ENCODE measurements around the gene PIGP. TPM values are rescaled to one million over a fixed set of nuclear protein-coding genes. Genes with fewer than 3 reads are reported as not detected.
"Not testable (repeated sequence)": the region's sequence is repeated elsewhere in the genome, so short reads cannot be mapped to it uniquely, and the experiment has no call there.

Gene PIGP
- 10 to 100 TPM; 34.5 to 42.5 (median 37.8) TPM for total RNA-seq
- polyA plus RNA-seq, result 50.8 TPM
- long read RNA-seq, donor 1, full-length matches to known transcripts, result 22 of 31 reads
- long read RNA-seq, donor 1, partial matches to known transcripts, result 4 of 31 reads
- long read RNA-seq, donor 1, other reads (novel, unspliced or antisense), result 5 of 31 reads
- long read RNA-seq, donor 2, full-length matches to known transcripts, result 17 of 22 reads
- long read RNA-seq, donor 2, partial matches to known transcripts, result 1 of 22 reads
- long read RNA-seq, donor 2, other reads (novel, unspliced or antisense), result 4 of 22 reads
- long read RNA-seq, donor 3, full-length matches to known transcripts, result 15 of 26 reads
- long read RNA-seq, donor 3, partial matches to known transcripts, result 4 of 26 reads
- long read RNA-seq, donor 3, other reads (novel, unspliced or antisense), result 7 of 26 reads
- long read RNA-seq, donor 4, full-length matches to known transcripts, result 15 of 20 reads
- long read RNA-seq, donor 4, partial matches to known transcripts, result 2 of 20 reads
- long read RNA-seq, donor 4, other reads (novel, unspliced or antisense), result 3 of 20 reads

DNA sequence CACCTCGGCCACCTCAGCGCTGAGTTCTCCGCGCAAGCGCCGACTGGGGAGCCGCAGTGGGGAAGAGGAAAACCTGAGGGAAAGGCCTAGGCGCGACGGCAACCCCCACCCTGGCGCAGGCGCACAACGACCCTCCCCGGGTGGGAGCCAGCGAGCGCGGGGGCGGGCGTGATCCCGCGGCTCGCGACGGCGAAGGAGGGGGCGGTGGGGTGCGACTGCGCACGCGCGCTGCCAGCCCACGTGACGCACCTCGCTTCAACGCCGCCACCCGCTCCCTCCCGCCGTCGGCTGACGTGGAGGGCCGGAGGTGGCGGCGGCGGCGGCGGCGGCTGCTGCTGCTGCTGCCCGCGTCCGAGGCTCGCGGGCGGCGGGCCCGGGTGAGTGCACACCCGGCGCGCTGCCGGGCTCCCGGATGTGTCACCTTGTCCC is at the start of gene PIGP, which contains the start of gene TTC3:
TSS of gene PIGP (minus strand) at position 84 of the 429 bp plus-strand sequence. CDS start 556 bp downstream, outside the sequence.
TSS of gene TTC3 (plus strand) at position 267 of the 429 bp plus-strand sequence. CDS start 14,004 bp downstream, outside the sequence.
- Histone ChIP-seq H3K9me3 (ENCODE audit: control insufficient read depth, low read length) (no peaks in the 10 kb centered on the region), H3K4me1 (ENCODE audit: control insufficient read depth, insufficient read depth, low read length) (peaks cover 3% of the 10 kb centered on the region), H3K27me3 (ENCODE audit: control insufficient read depth, insufficient read depth) (no peaks in the 10 kb centered on the region), H3K4me3 (ENCODE audit: low read length) (peak within 1 kb of the TSS; percentile 56), H3K27ac (ENCODE audit: low read length) (peak within 1 kb of the TSS; percentile 86)
- WGBS, result under 1% methylated on average over 61 of the region's 61 CpGs
- ATAC-seq, result peak; percentile 91 to 93
- peak; percentile 96 to 99 (median 98) for DNase-seq
- intact Hi-C loops (cut with DNase I), result no loop called here

DNA sequence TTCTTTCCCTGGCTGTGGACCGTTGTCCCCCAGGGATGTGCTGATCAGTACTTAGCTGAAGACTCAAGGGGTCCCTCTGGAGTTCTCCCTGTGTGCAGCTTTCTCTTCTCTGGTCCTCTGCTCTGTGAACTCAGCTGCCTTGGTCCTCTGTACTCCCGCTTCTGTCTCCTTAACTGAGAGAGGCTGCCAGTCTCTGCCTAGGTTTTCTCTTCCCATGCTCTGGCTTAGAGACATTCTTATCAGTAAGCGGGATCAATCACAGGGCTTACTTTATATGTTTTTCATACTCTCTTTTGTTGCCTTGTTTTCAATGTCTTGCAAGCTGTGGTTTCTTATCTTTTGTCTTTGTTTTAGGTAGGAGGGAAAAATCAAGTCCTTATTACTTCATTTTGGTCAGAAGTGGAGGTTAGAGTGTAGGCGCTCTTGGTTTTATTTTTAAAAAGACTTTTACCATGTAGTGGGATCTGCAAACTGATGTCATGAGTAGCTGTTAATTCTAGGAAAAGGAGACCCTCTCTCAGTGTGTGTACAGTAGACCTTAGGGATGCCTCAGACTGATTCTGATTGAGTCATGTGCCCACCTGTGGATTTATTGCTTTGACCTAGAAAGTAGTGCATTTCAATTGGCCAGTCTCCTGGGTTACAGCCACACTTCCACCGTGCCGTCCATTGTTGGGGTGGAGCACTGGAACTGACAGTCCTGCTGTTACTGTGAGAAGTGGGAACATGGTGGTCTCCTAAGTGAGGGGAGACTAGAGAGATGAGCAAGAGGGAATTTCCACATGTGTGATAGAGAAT is 46.7 kb upstream of the PIGP start:
- H3K9me3 ChIP-seq (ENCODE audit: control insufficient read depth, low read length), result no peaks in the 10 kb centered on the region
- no peaks in the 10 kb centered on the region for H3K27me3 ChIP-seq (ENCODE audit: control insufficient read depth, insufficient read depth)
- DNase-seq, result no peak
- H3K4me3 ChIP-seq (ENCODE audit: low read length), result no peak overlapping the region
- ATAC-seq, result peak in 1 of 2 donors; percentile 55
- no peak overlapping the region for H3K27ac ChIP-seq (ENCODE audit: low read length)
- intact Hi-C loops (cut with DNase I), result no loop called here
- H3K4me1 ChIP-seq (ENCODE audit: control insufficient read depth, insufficient read depth, low read length), result no peaks in the 10 kb centered on the region
- WGBS, result 74% methylated on average over 6 of the region's 6 CpGs

- Histone ChIP-seq H3K27me3 (ENCODE audit: control insufficient read depth, insufficient read depth) (no peaks in the 10 kb centered on the region), H3K4me1 (ENCODE audit: control insufficient read depth, insufficient read depth, low read length) (no peaks in the 10 kb centered on the region), H3K9me3 (ENCODE audit: control insufficient read depth, low read length) (no peaks in the 10 kb centered on the region), H3K4me3 (ENCODE audit: low read length) (no peak overlapping the region), H3K27ac (ENCODE audit: low read length) (no peak overlapping the region)
- intact Hi-C loops (cut with DNase I), result no loop called here
- no peak for ATAC-seq
- 0% methylated on average over 1 of the region's 1 CpG for WGBS
- no peak for DNase-seq
Observed at GRCh38 chr21:37118187-37118826, 45.4 kb upstream of the PIGP start.

- Histone ChIP-seq H3K27ac (ENCODE audit: low read length) (no peak overlapping the region), H3K27me3 (ENCODE audit: control insufficient read depth, insufficient read depth) (no peaks in the 10 kb centered on the region), H3K4me3 (ENCODE audit: low read length) (no peak overlapping the region), H3K9me3 (ENCODE audit: control insufficient read depth, low read length) (no peaks in the 10 kb centered on the region), H3K4me1 (ENCODE audit: control insufficient read depth, insufficient read depth, low read length) (no peaks in the 10 kb centered on the region)
- DNase-seq (no peak), ATAC-seq (no peak)
- intact Hi-C loops (cut with DNase I), result no loop called here
Observed at GRCh38 chr21:37117204-37117603, 44.3 kb upstream of the PIGP start.

- intact Hi-C loops (cut with DNase I); ATAC-seq; H3K27me3 ChIP-seq (ENCODE audit: control insufficient read depth, insufficient read depth); H3K4me3 ChIP-seq (ENCODE audit: low read length); H3K9me3 ChIP-seq (ENCODE audit: control insufficient read depth, low read length); H3K4me1 ChIP-seq (ENCODE audit: control insufficient read depth, insufficient read depth, low read length); H3K27ac ChIP-seq (ENCODE audit: low read length); DNase-seq: not testable (repeated sequence)
- WGBS, result 94% methylated on average over 2 of the region's 2 CpGs
Observed at GRCh38 chr21:37116459-37116858, 43.6 kb upstream of the PIGP start.

- H3K27ac ChIP-seq (ENCODE audit: low read length); ATAC-seq; DNase-seq; H3K4me1 ChIP-seq (ENCODE audit: control insufficient read depth, insufficient read depth, low read length); H3K4me3 ChIP-seq (ENCODE audit: low read length); H3K27me3 ChIP-seq (ENCODE audit: control insufficient read depth, insufficient read depth); intact Hi-C loops (cut with DNase I); H3K9me3 ChIP-seq (ENCODE audit: control insufficient read depth, low read length): not testable (repeated sequence)
- 96% methylated on average over 1 of the region's 3 CpGs for WGBS
Observed at GRCh38 chr21:37114301-37114700, 41.4 kb upstream of the PIGP start.

DNA sequence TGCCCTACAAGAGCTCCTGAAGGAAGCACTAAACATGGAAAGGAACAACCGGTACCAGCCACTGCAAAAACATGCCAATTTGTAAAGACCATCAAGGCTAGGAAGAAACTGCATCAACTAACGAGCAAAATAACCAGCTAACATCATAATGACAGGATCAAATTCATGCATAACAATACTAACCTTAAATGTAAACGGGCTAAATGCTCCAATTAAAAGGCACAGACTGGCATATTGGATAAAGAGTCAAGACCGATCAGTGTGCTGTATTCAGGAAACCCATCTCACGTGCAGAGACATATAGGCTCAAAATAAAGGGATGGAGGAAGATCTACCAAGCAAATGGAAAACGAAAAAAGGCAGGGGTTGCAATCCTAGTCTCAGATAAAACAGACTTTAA is 38.2 kb upstream of the PIGP start:
- H3K27me3 ChIP-seq (ENCODE audit: control insufficient read depth, insufficient read depth); H3K4me3 ChIP-seq (ENCODE audit: low read length); intact Hi-C loops (cut with DNase I); H3K4me1 ChIP-seq (ENCODE audit: control insufficient read depth, insufficient read depth, low read length); DNase-seq; H3K27ac ChIP-seq (ENCODE audit: low read length); ATAC-seq; H3K9me3 ChIP-seq (ENCODE audit: control insufficient read depth, low read length): not testable (repeated sequence)
- WGBS, result 94% methylated on average over 5 of the region's 6 CpGs

DNA sequence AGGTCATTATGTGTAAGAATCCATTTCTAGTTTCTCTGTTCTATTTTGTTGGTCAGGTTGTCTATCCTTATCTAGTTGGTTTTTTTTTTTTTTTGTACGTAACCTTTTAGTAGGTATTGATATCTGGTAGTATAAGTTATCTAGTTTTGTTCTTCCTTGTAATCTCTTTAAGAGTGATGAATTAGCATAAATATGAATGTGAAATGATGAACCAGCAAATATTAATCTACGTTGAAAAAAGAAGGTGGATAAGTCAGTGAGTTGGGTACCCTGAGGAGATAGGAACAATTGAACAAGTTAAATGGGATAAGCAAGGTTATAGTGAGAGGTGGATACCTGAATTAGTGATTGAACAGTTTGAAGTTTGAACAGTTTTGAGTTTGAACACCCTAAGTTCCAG is 34.1 kb upstream of the PIGP start:
- intact Hi-C loops (cut with DNase I), result no loop called here
- no peaks in the 10 kb centered on the region for H3K4me1 ChIP-seq (ENCODE audit: control insufficient read depth, insufficient read depth, low read length)
- H3K27me3 ChIP-seq (ENCODE audit: control insufficient read depth, insufficient read depth), result no peaks in the 10 kb centered on the region
- no peaks in the 10 kb centered on the region for H3K9me3 ChIP-seq (ENCODE audit: control insufficient read depth, low read length)
- ATAC-seq (no peak), DNase-seq (no peak)
- no peak overlapping the region for H3K27ac ChIP-seq (ENCODE audit: low read length)
- WGBS, result 97% methylated on average over 2 of the region's 2 CpGs
- no peak overlapping the region for H3K4me3 ChIP-seq (ENCODE audit: low read length)

GRCh38 chr21:37102746-37103145 is 29.9 kb upstream of the PIGP start:
- 96% methylated on average over 3 of the region's 3 CpGs for WGBS
- H3K4me1 ChIP-seq (ENCODE audit: control insufficient read depth, insufficient read depth, low read length); intact Hi-C loops (cut with DNase I); H3K27ac ChIP-seq (ENCODE audit: low read length); ATAC-seq; H3K27me3 ChIP-seq (ENCODE audit: control insufficient read depth, insufficient read depth); DNase-seq; H3K9me3 ChIP-seq (ENCODE audit: control insufficient read depth, low read length); H3K4me3 ChIP-seq (ENCODE audit: low read length): not testable (repeated sequence)

DNA sequence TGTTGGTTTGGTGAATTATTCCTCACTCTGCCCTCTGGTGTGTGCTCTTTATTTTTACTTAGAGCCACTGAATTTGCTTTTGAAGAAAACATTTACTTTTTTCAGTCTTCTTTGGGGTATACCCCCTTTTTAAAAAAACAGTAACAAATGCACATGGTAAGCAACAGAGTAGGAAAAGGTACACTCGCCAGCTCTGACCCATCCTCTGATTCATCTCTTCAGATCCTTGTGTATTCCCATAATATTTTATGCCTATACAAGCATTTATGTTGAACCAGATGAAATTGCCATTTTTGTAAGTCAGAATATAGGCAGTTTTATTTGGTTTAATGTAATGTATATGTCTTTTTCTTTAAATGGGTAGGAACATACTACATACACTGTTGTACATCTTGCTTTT is 28.5 kb upstream of the PIGP start:
- no peaks in the 10 kb centered on the region for H3K4me1 ChIP-seq (ENCODE audit: control insufficient read depth, insufficient read depth, low read length)
- intact Hi-C loops (cut with DNase I), result no loop called here
- ATAC-seq (no peak), DNase-seq (no peak)
- H3K4me3 ChIP-seq (ENCODE audit: low read length), result no peak overlapping the region
- WGBS, result 91% methylated on average over 1 of the region's 1 CpG
- H3K27ac ChIP-seq (ENCODE audit: low read length), result no peak overlapping the region
- no peaks in the 10 kb centered on the region for H3K27me3 ChIP-seq (ENCODE audit: control insufficient read depth, insufficient read depth)
- no peaks in the 10 kb centered on the region for H3K9me3 ChIP-seq (ENCODE audit: control insufficient read depth, low read length)

Measured in right cardiac atrium (tissue), 5 donors.